Left forelimb (tissue), 1 donor: ENCODE results near the gene WDR53.
"Not testable (repeated sequence)": the region's sequence is repeated elsewhere in the genome, so short reads cannot be mapped to it uniquely, and the experiment has no call there.

Experiments used
- DNase-seq: peaks from one replicate; pipeline ENCODE4 v3.0.0-alpha.2; 2018; ENCODE audit warnings: low spot score

The WDR53 gene

DNA sequence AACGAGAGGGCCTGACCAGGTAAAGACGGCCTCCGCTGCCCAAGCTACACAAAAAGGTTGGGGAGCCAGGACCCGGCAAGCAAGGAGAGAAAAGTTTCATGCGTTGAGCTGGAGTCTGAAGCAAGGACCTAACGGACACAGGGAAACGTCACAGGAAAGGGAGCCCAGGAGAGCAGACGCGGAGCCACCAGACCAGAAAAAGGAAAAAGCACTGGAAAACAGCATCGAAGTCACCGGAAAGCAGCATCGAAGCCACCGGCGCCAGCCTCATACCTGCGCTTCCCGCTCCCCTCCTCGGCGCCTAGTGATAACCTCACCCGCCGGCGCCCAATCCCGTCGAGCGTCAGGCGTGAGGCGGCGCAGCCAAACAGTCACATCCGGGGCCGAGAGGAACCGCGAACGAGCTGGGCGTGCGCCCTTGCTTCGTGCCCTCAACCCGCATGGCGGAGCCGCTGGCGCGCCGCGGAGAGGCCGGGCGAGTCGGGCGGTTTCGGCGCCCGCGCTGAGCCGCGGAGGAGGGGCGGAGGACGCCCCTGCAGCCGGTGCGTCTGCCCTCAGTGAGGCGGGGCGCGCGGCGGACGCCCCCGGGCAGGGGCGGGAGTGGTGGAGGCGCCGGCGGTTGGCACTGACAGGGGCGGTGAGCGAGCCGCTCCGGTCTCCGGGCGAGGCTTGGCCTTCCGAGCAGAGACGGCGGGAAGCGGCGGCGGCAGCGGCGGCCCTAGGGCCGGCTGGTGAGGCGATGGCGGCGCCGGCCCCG lies at the start of gene WDR53, which contains the start of gene FBXO45:
WDR53 (minus strand) TSS at position 309 of the 757 bp plus-strand sequence. CDS start 7,079 bp downstream, outside the sequence.
FBXO45 (plus strand) TSS at position 415 of the 757 bp plus-strand sequence; CDS start at position 740, 325 bp downstream.
- peak; percentile 96 for DNase-seq

- DNase-seq: no peak
These were observed 48.9 kb upstream of the WDR53 start for GRCh38 chr3:196617256-196617655.

DNA sequence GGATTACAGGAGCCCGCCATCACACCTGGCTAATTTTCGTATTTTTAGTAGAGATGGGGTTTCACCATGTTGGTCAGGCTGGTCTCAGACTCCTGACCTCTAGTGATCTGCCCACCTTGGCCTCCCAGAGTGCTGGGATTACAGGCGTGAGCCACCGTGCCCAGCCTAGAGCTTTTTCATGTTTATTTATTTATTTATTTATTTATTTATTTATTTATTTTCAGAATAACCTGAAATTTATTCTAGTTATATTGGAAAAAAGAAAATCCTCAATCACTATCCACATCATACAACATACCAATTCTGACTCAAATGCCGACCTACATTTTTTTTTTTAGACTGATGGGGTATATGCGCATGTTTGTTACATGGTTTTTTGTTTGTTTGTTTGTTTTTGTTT lies 46.9 kb upstream of the WDR53 start:
- DNase-seq: not testable (repeated sequence)

DNA sequence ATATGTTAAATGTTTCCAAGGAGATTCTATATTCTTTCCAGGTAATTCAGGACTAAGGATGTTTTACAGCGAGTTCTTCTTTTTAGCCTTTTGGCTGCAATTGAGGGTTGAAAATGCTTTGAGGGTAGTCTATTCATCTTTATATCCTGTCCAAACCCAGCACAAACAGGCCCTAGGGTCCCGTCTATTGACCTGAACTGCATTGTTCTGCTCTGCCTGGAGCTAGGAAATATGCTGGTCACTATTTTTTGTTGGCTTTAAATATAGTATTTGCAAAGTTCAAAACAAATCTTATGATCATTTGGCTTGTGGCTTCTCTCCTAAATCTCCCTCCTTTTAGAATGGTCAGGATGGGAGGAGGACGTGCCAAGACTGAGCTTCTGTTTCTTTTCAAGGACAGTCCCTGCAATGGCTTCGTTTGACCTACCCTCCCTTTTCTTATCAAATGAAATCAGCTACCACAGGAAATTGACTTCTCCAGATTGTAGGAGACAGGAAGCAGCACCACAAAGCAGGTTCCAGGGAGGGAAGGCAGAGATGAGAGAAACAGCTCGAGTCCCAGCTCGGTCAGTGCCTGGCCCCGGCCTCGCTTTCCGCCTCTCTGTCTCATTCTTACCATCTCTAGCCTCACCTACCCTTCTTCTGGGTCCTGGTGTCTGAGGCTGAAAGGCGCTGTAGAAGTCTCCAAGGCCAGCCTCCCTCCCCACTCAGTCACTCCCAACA lies 43.6 kb upstream of the WDR53 start:
- DNase-seq: no peak

- no peak for DNase-seq
These were observed 41.6 kb upstream of the WDR53 start for GRCh38 chr3:196609805-196610515.

- peak; percentile 84 for DNase-seq
These were observed 41.0 kb upstream of the WDR53 start for GRCh38 chr3:196609343-196609775.

- DNase-seq: no peak
These were observed 40.3 kb upstream of the WDR53 start for GRCh38 chr3:196608693-196609092.

DNA sequence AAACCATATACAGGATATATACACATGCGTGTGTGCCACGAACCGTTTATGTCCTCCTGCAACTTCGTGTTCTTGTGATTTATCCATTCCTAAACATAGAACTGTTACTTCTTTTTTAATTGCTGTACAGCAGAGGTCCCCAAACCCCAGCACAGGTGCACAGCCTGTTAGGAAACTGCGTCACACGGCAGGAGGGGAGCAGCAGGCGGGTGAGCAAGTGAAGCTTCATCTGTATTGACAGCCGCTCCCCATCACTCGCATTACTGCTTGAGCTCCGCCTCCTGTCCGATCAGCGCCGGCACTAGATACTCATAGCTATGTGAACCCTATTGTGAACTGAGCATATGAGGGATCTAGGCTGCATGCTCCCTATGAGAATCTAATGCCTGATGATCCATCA lies 36.2 kb upstream of the WDR53 start:
- no peak for DNase-seq

- DNase-seq: no peak
These were observed 35.3 kb upstream of the WDR53 start for GRCh38 chr3:196603683-196604082.

DNA sequence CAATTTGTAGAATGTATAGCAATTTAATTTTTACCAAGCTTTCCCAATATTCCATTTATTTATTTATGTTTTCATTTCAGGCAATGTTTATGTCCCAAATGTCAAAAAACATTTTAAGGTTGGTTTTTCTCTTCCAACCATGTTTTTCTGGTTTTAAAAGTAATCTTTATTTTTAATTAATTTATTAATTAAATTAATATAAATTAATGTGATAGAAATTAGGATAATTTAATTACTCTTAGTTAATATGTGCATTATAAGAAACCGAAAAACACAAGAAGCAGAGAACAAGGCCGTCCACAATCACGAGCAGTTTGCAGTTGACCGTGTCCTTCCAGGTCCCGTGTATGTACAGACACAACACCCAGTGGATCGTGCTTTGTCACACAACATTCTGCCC lies 34.3 kb upstream of the WDR53 start:
- DNase-seq: no peak

DNA sequence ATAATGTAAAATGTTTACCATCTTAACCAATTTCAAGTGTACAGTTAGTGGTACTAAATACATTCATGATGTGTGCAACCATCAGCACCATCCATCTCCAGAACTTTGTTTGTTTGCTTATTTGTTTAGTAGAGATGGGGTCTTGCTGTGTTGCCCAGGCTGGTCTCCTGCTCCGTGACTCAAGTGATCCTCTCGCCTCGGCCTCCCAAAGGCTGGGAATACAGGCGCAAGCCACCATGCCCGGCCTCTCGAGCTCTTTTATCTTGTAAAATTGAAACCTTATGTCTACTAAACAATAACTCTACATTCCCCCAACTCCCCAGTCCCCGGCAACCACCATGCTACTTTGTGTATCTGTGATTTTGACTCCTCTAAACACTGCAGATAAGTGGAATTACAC lies 32.0 kb upstream of the WDR53 start:
- DNase-seq: no peak

DNA sequence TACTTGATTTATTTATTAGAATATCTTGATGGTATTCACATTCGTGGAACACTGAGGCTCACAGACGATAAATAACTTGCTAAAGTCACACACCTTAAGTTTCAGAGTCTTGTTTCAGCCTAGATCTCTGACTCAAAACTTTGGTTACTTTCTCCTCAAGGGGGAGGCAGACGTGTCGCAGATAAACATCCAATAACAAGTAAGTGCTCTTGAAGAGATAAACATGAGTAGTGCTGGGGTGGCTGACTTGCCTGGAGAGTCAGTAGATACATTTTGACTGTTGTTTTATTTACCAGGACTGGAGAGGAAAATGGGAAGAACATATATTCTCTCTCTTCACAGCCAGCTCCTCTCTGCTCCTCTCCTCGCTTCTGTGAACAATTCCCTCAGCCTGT lies 31.4 kb upstream of the WDR53 start:
- no peak for DNase-seq

- DNase-seq: not testable (repeated sequence)
These were observed 29.8 kb upstream of the WDR53 start for GRCh38 chr3:196597971-196598733.

GRCh38 chr3:196596355-196596754 lies 28.0 kb upstream of the WDR53 start:
- no peak for DNase-seq

GRCh38 chr3:196590279-196590678 lies 21.9 kb upstream of the WDR53 start:
- DNase-seq: no peak

DNA sequence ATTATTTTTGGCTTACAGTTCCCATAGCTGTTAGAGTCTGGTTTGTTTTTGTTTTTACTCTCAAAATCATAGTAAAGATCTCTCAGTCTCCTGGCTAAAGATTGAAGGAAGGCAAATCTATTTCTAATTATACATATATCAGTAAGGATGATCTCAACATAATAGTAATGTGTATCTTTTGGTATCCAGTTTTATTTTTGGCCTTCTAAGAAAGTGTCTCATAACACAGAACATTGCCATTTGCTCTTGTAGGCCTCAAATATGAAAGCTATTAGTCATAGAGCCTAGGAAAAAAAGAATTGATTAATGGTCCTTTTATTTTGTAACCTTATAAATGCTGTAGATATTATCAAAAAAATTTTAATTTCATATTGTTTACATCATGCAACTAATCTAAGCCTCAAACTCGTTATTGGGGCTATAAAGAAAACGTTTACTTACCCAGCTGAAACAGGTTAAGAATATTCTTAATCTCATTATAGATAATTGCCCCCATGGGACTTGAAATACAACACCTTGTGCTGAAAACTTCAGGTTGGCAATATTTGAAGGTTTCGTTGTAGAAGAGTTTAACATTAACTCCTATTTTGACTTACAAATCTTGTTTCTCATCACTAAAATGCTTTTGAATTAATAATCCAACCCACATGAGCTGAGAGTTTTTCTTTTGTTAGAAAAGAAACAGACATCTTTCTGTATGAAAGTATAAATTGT lies 16.8 kb upstream of the WDR53 start:
- DNase-seq: no peak

DNA sequence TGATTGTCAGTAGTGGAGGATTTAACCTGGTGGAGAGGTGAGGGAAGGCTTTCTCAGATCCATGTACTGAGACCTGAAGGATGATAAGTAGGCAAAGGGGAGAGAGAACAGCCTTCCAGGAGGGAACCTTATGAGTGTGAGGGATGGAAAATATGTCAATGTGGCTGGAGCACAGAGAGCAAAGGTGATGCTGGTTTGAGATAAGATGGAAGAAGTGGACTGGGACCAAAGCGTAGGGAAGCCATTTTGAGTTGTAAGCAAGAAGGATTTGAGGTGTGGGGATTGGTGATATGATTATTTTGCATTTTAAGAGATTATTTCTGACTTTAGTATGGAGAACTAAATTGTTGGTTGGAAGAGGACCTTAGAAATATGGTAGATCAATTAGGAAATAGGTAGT lies 4.0 kb upstream of the WDR53 start:
- no peak for DNase-seq

DNA sequence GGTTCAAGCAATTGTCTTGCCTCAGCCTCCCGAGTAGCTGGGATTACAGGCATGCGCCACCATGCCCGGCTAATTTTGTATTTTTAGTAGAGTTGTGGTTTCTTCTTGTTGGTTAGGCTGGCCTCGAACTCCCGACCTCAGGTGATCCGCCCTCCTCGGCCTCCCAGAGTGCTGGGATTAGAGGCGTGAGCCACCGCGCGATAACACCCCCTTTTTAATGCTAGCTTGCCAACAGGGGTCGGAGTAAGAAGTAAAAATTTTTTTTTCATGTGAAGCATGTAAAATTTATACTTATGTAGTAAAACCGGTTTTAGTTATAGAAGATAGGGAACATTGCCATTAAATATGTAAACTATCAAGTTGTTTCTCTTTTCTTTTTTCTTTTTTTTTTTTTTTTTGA lies 2.0 kb upstream of the WDR53 start:
- DNase-seq: not testable (repeated sequence)

DNA sequence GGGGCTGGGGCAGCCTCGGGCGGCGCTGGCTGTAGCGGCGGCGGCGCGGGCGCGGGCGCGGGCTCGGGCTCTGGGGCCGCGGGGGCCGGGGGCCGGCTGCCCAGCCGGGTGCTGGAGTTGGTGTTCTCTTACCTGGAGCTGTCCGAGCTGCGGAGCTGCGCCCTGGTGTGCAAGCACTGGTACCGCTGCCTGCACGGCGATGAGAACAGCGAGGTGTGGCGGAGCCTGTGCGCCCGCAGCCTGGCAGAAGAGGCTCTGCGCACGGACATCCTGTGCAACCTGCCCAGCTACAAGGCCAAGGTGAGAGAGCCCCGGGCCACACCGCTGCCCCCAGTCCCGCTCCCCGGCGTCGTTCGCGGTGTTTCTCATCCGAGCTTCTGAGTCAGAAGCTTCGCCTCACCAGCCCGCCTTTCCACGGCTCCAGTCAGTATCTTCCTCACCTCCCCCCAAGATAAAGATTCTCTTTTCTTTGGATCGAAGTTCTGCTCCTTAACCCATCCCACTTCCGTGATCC lies 706 bp upstream of the WDR53 start:
- DNase-seq: peak; percentile 65

- no peak for DNase-seq
These were observed 4.6 kb downstream of the WDR53 start for GRCh38 chr3:196563721-196564225.

DNA sequence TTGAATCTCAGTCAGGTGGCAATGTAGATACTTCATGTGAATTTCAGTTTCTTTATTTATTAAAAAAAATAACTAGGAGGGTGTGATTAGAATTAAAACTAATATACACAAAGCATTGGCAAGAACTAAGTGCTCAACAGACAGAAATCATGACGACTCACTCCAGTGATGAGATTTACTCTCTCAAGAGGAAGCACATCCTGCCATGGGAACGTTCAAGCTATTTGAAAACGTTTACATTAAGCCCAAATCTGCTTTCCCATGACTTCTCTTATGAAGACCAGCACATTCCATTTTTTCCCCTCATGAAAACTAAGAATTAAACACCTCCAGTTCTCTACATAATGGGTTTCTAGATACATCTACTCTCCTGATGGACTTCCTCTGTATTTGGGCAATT lies 8.5 kb downstream of the WDR53 start:
- DNase-seq: no peak
